GM12864 (cell line): ENCODE data around the gene GPATCH8.
A peak's percentile ranks its signal among the peaks of the same experiment; 100 is the strongest.

Experiments
- DNase-seq: peaks from one replicate; pipeline ENCODE4 v3.0.0-alpha.2; 2011; ENCODE audit warnings: low read depth
- H3K4me3 ChIP-seq: 2 replicates; pipeline ENCODE4 v1.5.1; 2011; ENCODE audit warnings: mild to moderate bottlenecking, low read depth, low read length, control low read depth
- TF ChIP-seq, protein P1 (sequence below): IDR thresholded peaks from 2 replicates; pipeline ENCODE4 v1.5.1; 2011; ENCODE audit warnings: low read depth, mild to moderate bottlenecking, moderate library complexity, low read length, control low read depth, inconsistent platforms; ENCODE audit errors: missing control alignments

The GPATCH8 gene

DNA sequence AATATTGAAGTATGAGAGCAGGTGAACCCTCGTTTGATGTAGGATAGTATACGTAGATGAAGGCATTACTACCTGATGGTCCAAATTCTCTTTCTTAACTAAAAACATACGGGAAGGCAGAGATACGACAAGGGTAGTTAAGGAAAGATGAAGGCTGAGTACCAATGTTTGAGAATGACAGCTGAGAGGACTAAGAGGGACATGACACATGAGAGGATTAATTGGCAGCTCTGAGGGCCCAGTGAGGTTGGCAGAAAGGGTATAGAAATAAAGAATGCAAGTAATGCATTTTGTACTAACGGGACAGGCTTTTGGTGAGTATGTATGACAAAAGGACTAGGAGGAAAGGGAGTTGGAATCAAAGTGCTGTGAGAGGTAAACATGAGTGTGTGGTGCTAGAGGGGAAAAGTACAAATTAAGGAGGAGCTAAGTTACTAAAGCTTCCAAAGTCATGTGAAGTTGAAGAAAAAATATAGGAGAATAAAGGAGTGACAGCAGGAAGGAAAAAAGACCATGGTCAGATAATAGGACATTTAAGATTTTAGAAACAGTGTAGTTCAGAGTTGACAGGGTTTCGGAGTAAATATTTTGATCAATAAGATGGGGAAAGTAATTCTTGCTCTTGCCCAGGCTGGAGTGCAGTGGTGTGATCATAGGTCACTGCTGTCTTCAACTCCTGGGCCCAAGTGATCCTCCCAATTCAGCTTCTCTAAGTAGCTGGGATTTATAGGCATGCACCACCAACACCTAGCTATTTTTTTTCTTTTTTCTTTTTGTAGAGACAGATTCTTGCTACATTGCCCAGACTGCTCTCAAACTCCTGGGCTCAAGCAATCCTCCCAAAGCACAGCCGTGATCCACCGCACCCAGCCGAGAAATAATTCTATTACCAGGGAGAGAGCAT is 70.7 kb downstream of the GPATCH8 start:
- H3K4me3 ChIP-seq, result no peak overlapping the region
- TF ChIP-seq, protein P1, sequence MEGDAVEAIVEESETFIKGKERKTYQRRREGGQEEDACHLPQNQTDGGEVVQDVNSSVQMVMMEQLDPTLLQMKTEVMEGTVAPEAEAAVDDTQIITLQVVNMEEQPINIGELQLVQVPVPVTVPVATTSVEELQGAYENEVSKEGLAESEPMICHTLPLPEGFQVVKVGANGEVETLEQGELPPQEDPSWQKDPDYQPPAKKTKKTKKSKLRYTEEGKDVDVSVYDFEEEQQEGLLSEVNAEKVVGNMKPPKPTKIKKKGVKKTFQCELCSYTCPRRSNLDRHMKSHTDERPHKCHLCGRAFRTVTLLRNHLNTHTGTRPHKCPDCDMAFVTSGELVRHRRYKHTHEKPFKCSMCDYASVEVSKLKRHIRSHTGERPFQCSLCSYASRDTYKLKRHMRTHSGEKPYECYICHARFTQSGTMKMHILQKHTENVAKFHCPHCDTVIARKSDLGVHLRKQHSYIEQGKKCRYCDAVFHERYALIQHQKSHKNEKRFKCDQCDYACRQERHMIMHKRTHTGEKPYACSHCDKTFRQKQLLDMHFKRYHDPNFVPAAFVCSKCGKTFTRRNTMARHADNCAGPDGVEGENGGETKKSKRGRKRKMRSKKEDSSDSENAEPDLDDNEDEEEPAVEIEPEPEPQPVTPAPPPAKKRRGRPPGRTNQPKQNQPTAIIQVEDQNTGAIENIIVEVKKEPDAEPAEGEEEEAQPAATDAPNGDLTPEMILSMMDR, result no peak
- DNase-seq, result no peak

- no peak overlapping the region for H3K4me3 ChIP-seq
- TF ChIP-seq, protein P1, result no peak
- no peak for DNase-seq
These were observed 78.3 kb downstream of the GPATCH8 start for GRCh38 chr17:44424828-44425461.

DNA sequence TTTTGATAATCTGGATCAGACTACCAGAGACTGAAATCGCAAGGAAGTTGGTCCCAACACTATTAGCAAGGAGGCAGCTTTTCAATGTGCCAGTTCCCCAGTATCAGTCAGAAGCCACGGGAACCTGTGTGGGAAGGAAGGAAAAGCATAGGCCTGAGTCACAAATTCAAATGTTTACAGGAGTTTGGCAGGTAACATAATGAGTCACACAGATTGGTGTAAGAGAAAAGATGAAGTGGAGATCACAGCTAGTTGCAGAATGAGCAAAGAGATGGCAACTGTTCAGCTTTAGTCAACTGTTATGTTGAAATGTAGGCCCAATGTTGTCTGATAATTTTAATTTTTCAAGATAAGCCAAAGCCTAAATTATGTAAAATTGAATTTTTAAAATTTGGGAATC is 85.7 kb downstream of the GPATCH8 start:
- H3K4me3 ChIP-seq, result no peak overlapping the region
- TF ChIP-seq, protein P1, result no peak
- peak; percentile 40 for DNase-seq

GRCh38 chr17:44416558-44417289 is 86.5 kb downstream of the GPATCH8 start:
- no peak overlapping the region for H3K4me3 ChIP-seq
- no peak for DNase-seq
- TF ChIP-seq, protein P1, result no peak

DNA sequence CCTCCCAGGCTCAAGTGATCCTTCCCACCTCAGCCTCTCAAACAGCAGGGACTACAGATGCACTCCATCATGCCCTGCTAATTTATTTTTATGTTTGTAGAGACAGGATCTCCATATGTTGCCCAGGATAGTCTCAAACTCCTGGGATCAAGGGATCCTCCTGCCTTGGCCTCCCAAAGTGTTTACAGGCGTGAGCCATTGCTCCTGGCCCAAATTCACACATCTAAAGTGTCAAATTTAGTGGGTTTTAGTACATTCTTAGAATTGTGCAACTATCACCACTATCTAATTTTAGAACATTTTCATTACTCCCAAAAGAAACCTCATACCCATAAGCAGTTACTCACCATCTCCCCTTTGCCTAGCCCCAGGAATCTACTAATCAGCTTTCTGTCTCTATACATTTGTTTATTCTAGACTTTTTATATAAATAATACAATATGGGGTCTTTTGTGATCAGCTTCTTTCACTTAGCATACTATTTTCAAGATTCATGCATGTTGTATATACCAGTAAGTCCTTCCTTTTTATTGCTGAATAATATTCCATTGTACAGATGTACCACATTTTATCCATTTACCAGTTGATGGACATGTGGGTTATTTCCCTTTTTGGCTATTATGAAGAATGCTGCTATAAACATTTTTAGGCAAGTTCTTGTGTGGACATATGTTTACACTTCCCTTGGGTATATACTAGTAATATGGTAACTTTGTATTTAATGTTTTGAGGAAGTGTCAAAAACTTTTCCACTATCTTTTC is 88.6 kb downstream of the GPATCH8 start:
- TF ChIP-seq, protein P1, result no peak
- DNase-seq, result no peak
- no peak overlapping the region for H3K4me3 ChIP-seq

DNA sequence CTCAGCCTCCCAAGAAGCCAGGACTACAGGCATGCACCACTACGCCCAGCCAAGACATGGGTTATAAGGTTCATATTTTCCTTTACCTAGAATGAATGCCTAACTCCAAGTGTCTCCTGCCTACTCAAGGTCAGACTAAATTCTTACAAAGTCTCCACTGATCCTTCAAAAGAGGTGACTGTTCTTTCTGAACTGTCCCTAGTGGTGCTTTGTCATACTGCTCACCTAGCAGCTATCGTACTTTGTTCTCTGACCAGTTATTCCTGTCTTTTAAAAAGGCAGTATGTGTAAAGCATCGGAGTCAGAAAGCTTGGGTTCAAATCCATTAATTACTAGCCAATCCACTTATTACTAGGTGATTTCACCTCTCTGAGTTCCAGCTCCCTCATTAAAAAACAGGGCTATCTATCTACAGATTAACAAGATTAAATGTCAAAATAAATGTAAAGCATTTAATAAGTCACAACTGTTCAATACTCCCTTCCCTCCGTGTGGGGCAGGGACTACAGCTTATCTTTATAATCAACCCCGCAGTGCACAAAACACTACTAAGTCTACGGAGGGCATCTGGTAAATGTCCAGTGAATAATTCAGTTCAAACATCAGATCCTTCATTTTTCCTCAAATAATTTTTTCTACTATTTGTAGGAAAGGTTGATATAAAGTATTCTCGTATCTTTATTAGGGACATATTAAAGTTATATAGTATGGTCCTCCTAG is 93.7 kb downstream of the GPATCH8 start:
- TF ChIP-seq, protein P1, result peak; percentile 45
- no peak for DNase-seq

More for the DNA sequence above, 93.7 kb downstream of the GPATCH8 start:
- H3K4me3 ChIP-seq, result no peak overlapping the region
